Body of pancreas (tissue), 4 donors: ENCODE measurements around the gene ADGRL2. TPM values are rescaled to one million over a fixed set of nuclear protein-coding genes. Genes with fewer than 3 reads are reported as not detected.

Experiments
- ATAC-seq: fragments of 150-250 bp; one replicate; pipeline ENCODE4 v1.9.1; 2016
- DNase-seq, 4 donors: peaks; one replicate each; pipeline ENCODE4 v3.0.0-alpha.2; 2019
- H3K27ac ChIP-seq, 4 donors: fragments of 200-600 bp; sonication (generic); 1 replicate in 3 of 4; 2 replicates in 1 of 4; pipeline versions ENCODE4 v1.5.1 to v1.6.1; 2016 to 2019; ENCODE audit warnings: mild to moderate bottlenecking in 1 of 4, mixed read lengths in 1 of 4, moderate library complexity in 1 of 4
- H3K27me3 ChIP-seq, 2 donors: fragments of 200-600 bp; sonication (generic); one replicate each; pipeline ENCODE4 v1.6.0; 2016; ENCODE audit warnings: mild to moderate bottlenecking in 1 of 2
- H3K36me3 ChIP-seq, 2 donors: fragments of 200-600 bp; sonication (generic); replicated peaks in 1 of 2; 2 replicates each; pipeline ENCODE4 v1.5.1; 2016; ENCODE audit warnings: low read depth in 2 of 2; ENCODE audit not compliant: insufficient read depth in 1 of 2
- H3K4me1 ChIP-seq: fragments of 200-600 bp; sonication (generic); one replicate; pipeline ENCODE4 v1.6.0; 2016
- H3K4me3 ChIP-seq, 2 donors: fragments of 200-600 bp; sonication (generic); 1 replicate in 1 of 2; 2 replicates in 1 of 2; pipeline ENCODE4 v1.5.1; 2016 to 2019
- H3K9me3 ChIP-seq, 3 donors: fragments of 200-600 bp; sonication (generic); 1 replicate in 2 of 3; 2 replicates in 1 of 3; pipeline ENCODE4 v1.5.1; 2016
- POLR2A ChIP-seq, 3 donors: fragments of 450-650 bp; IDR thresholded peaks; one replicate each; pipeline ENCODE4 v1.6.1; 2016; ENCODE audit warnings: antibody characterized with exemption in 3 of 3, mild to moderate bottlenecking in 2 of 3
- WGBS, 2 donors: methylation state at CpG; one replicate each; pipeline ENCODE4 v1.1.5; 2017; 5-methylcytosine and 5-hydroxymethylcytosine counted together
- intact Hi-C: fragments of 100-400 bp; cut with DNase I; formaldehyde crosslinking; loops from one replicate; pipeline ENCODE4 v1.15.1; 2023
- total RNA-seq, 2 donors: library from RNA; depleted of rRNA; stranded (reverse); fragments of >200 nt; gene quantifications; one replicate each; pipeline ENCODE4 v1.1.0, GENCODE V29; 2016
- TF ChIP-seq, protein P1 (sequence below), 7 experiments: fragments of 450-650 bp in 4 of 7; fragments of 200-600 bp in 3 of 7; sonication (generic) in 3 of 7; IDR thresholded peaks; one replicate each; pipeline ENCODE4 v1.5.1; 2016 to 2019; ENCODE audit warnings: antibody characterized with exemption in 7 of 7

The ADGRL2 gene
- total RNA-seq, 2 donors from 2014 or later, result 11.5 to 25.7 TPM

DNA sequence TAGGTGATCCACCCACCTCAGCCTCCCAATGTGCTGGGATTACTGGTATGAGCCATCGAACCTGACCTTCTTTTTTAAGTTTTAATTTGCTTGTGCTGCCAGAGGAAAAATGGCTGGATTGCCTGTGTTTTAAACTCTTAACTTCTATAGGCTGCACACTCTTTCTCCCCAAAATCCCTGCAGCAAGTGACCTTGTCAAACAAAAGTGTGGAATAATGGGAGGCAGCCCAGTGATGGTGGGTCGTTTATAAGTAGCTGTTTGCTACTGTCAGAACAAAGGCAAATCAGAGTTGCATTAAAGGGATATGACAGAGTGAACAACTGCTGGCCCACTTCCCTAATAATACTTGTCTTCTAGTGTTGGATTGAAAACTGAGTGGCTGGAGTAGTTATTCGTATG, 74.2 kb downstream of the ADGRL2 start:
- no peak for ATAC-seq
- Histone ChIP-seq H3K36me3 (no peaks in the 10 kb centered on the region), H3K4me3 (no peak overlapping the region), H3K4me1 (peaks cover 13% of the 10 kb centered on the region), H3K27ac (no peak overlapping the region), H3K27me3 (no peaks in the 10 kb centered on the region), H3K9me3 (no peaks in the 10 kb centered on the region)
- 65 to 70% methylated on average over 3 of the region's 3 CpGs for WGBS, 2 donors
- intact Hi-C loops, result no loop called here
- no peak for DNase-seq
- TF ChIP-seq, protein P1, sequence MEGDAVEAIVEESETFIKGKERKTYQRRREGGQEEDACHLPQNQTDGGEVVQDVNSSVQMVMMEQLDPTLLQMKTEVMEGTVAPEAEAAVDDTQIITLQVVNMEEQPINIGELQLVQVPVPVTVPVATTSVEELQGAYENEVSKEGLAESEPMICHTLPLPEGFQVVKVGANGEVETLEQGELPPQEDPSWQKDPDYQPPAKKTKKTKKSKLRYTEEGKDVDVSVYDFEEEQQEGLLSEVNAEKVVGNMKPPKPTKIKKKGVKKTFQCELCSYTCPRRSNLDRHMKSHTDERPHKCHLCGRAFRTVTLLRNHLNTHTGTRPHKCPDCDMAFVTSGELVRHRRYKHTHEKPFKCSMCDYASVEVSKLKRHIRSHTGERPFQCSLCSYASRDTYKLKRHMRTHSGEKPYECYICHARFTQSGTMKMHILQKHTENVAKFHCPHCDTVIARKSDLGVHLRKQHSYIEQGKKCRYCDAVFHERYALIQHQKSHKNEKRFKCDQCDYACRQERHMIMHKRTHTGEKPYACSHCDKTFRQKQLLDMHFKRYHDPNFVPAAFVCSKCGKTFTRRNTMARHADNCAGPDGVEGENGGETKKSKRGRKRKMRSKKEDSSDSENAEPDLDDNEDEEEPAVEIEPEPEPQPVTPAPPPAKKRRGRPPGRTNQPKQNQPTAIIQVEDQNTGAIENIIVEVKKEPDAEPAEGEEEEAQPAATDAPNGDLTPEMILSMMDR (IDR thresholded peaks at IDR 0.05), result no peak
- no peak for TF ChIP-seq POLR2A (IDR thresholded peaks at IDR 0.05)

DNA sequence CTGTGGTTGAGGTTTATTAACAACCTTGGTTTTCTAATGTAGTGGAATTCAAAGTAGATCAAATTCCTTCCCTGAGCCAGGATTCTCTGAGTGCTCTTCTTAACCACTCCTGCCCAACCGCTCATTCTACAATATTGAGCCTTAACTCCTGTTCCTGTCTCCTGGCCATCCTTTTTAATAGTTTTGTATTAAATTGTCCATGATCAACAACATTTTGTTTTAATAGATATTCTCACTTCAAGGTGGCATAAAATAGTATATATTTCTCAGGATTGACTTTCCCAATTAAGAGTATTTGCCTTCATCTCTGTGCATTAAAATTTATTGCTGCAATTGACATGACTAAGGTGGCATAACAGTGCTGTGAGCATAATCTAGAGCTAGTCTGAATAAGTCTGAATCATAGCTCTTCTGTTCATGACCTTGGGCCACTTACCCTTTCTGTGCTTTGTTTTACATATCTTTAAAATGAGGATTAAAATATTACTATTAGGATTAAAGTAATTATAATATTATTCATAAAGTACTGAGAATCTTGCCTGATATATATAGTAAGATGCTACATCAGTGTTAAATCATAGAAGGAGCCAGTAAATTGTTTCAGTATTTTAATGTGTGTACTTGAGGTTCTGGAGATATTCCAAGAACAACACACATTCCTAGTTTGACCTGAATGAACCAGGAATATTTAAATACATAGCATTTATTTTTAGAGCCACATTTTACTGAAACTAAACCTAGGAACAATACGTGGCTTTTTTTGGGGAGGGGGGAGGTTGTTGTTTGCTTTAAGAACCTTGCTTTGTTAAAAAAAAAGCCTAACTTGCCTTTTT, 76.4 kb downstream of the ADGRL2 start:
- no peak for ATAC-seq
- H3K4me1 ChIP-seq, result peaks cover 13% of the 10 kb centered on the region
- TF ChIP-seq, protein P1 (IDR thresholded peaks at IDR 0.05), result no peak
- TF ChIP-seq POLR2A (IDR thresholded peaks at IDR 0.05), result no peak
- H3K4me3 ChIP-seq, result no peak overlapping the region
- intact Hi-C loops, result no loop called here
- H3K9me3 ChIP-seq, result no peaks in the 10 kb centered on the region
- H3K27me3 ChIP-seq, result no peaks in the 10 kb centered on the region
- H3K27ac ChIP-seq, result peak overlapping the region in 1 of 4 donors; percentile 50
- no peak for DNase-seq
- 51 to 52% methylated on average over 2 of the region's 2 CpGs for WGBS, 2 donors
- no peaks in the 10 kb centered on the region for H3K36me3 ChIP-seq

DNA sequence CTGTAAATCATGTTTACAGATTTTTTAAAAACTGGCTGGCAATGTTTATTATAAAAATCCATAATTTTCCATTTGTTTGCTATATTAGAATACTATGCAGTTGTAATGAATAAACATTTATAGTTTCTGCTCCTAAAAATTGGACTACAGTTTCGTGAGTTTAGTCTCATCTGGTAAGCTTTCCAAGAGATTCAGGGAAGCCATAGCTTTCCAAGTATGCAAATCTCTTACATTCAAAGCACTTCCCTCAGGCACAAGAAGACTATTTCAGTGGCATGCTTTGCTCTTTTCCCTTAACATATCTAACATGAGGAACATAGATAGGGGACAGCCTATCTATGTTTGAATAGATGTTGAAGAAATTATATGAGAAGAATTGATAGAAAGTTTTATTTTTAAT, 77.2 kb downstream of the ADGRL2 start:
- H3K4me1 ChIP-seq, result peaks cover 13% of the 10 kb centered on the region
- WGBS, 2 donors, result 13 to 25% methylated on average over 1 of the region's 1 CpG

DNA sequence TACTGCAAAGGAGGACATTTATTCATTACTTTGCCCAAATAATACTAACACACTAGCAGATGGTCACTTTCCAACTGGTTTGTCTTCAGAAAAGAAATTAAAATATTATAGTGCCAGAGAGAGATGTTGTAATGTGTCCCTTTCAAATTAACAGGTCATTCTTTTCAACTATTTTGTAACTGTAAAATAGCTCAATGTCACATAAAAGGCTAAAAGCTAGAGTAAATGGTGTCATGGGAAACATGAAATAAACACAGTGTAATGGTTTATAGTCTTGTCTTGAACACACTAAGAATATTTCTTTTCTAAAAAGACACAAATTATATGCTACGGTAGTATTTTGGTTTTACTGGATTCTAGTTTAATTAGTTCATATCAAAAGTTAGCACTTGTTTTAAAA, 77.8 kb downstream of the ADGRL2 start:
- H3K9me3 ChIP-seq, result no peaks in the 10 kb centered on the region
- H3K36me3 ChIP-seq, result no peaks in the 10 kb centered on the region
- no peak for DNase-seq
- H3K4me3 ChIP-seq, result no peak overlapping the region
- 78 to 80% methylated on average over 1 of the region's 1 CpG for WGBS, 2 donors
- intact Hi-C loops, result no loop called here
- H3K27me3 ChIP-seq, result no peaks in the 10 kb centered on the region
- no peak for ATAC-seq
- no peak overlapping the region for H3K27ac ChIP-seq
- TF ChIP-seq POLR2A (IDR thresholded peaks at IDR 0.05), result no peak
- TF ChIP-seq, protein P1 (IDR thresholded peaks at IDR 0.05), result no peak
- peaks cover 13% of the 10 kb centered on the region for H3K4me1 ChIP-seq

More for the DNA sequence above, 77.2 kb downstream of the ADGRL2 start:
- DNase-seq (no peak), ATAC-seq (no peak)
- H3K36me3 ChIP-seq, result no peaks in the 10 kb centered on the region
- intact Hi-C loops, result no loop called here
- H3K27me3 ChIP-seq, result no peaks in the 10 kb centered on the region
- no peak for TF ChIP-seq POLR2A (IDR thresholded peaks at IDR 0.05)
- TF ChIP-seq, protein P1 (IDR thresholded peaks at IDR 0.05), result no peak
- no peak overlapping the region for H3K4me3 ChIP-seq
- no peaks in the 10 kb centered on the region for H3K9me3 ChIP-seq
- H3K27ac ChIP-seq, result no peak overlapping the region

DNA sequence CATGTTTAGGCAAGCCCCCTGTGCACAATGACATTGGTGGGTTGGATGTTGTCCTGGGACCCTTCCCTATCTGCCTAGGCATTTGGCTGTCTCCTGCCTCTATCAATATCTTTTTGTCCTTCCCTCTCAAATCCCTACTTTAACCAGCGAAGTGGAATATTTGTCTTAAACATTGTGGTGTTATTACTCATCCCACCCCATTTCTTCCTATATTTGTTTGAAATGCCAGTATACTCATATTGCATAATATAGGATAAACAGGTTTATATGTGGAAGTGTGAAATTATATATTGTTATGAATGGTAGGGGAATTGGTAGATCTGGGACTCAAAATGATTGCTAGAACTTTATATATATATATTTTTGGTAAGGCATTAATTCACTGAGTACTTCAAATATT, 80.0 kb downstream of the ADGRL2 start:
- H3K27me3 ChIP-seq, result no peaks in the 10 kb centered on the region
- no peaks in the 10 kb centered on the region for H3K36me3 ChIP-seq
- ATAC-seq (no peak), DNase-seq (no peak)
- intact Hi-C loops, result no loop called here
- no peak overlapping the region for H3K27ac ChIP-seq
- TF ChIP-seq, protein P1 (IDR thresholded peaks at IDR 0.05), result no peak
- no peak for TF ChIP-seq POLR2A (IDR thresholded peaks at IDR 0.05)
- H3K4me1 ChIP-seq, result peaks cover 13% of the 10 kb centered on the region
- H3K9me3 ChIP-seq, result no peaks in the 10 kb centered on the region
- 82 to 100% methylated on average over 1 of the region's 1 CpG for WGBS, 2 donors
- no peak overlapping the region for H3K4me3 ChIP-seq
